Astrocyte of the cerebellum (primary cell): ENCODE measurements around the gene ZMYND8.

Experiments
- DNase-seq: peaks from one replicate; pipeline ENCODE4 v3.0.0-alpha.2; 2011; ENCODE audit warnings: low read depth
- H3K4me3 ChIP-seq: 2 replicates; pipeline ENCODE4 v1.5.1; 2011; ENCODE audit warnings: mild to moderate bottlenecking, low read depth, low read length, moderate library complexity
- in situ Hi-C: cut with HindIII; loops from 2 replicates; pipeline ENCODE4 v1.10.0; 2017; ENCODE audit warnings: low sequenced_read_pairs
- TF ChIP-seq, protein P1 (sequence below): IDR thresholded peaks from 2 replicates; pipeline ENCODE4 v1.5.1; 2012; ENCODE audit warnings: low read length, low read depth, moderate library complexity, mild to moderate bottlenecking; ENCODE audit errors: missing control alignments

The ZMYND8 gene

DNA sequence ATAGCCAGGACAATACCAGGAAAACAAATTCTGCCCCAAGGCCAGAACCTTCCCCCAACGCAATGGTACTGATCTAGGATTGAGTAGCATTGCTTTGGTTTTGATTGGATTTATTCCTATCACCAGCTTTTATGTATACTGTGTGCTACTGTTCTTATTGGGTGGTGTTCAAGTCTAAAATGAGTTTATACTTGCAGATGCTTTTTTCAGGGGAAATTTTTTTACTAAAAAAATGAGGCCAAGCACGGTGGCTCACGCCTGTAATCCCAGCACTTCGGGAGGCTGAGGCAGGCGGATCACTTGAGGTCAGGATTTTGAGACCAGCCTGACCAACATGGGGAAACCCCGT is 116.8 kb downstream of the ZMYND8 start:
- no peak for DNase-seq
- in situ Hi-C loops, result no loop called here
- TF ChIP-seq, protein P1, sequence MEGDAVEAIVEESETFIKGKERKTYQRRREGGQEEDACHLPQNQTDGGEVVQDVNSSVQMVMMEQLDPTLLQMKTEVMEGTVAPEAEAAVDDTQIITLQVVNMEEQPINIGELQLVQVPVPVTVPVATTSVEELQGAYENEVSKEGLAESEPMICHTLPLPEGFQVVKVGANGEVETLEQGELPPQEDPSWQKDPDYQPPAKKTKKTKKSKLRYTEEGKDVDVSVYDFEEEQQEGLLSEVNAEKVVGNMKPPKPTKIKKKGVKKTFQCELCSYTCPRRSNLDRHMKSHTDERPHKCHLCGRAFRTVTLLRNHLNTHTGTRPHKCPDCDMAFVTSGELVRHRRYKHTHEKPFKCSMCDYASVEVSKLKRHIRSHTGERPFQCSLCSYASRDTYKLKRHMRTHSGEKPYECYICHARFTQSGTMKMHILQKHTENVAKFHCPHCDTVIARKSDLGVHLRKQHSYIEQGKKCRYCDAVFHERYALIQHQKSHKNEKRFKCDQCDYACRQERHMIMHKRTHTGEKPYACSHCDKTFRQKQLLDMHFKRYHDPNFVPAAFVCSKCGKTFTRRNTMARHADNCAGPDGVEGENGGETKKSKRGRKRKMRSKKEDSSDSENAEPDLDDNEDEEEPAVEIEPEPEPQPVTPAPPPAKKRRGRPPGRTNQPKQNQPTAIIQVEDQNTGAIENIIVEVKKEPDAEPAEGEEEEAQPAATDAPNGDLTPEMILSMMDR, result no peak
- H3K4me3 ChIP-seq, result no peak overlapping the region

DNA sequence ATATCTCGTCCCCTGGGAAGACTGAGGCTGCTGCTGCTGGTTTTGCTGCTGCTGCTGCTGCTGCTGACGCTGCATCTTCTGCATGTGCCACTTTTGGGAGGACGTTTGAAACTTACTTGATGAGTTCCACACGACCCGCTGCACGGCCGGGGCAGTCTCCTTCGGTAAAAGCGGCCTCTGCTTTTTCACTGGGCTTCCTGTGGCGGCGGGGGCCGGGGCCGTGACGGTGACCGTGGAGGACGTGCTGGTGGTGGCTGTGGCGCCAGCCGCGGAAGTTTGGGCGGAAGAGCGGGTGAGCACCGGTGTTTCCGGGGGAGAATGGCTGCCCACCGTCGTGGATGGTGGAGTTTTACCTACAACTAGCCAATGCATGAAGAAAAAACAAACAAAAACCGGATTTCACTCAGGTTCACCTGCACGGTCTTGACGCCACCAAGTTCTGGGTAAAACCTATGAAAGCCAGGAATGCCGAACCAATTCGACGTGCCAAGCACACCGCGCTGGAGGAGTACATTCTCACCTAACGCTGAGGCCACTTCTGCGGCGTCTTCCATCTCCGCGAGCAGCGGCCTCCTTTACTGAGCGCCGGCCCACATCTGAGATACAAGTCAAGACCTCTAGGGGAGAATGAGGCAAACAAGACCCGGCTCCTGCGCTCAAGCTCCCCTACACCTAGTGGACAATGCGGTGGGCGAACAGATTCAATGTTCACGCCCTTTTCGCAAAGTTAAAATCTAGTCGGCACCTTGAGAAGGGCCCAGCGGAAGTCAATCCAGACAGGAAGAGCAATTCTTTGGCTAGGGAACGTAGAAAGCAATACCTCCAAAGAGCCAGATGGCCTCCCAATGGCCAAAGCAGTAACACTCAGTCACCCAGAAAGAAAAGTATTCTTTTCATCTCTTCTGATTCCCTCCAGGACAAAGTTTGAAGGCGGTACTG is 117.5 kb downstream of the ZMYND8 start:
- TF ChIP-seq, protein P1, result no peak
- no peak overlapping the region for H3K4me3 ChIP-seq
- in situ Hi-C loops, result no loop called here
- no peak for DNase-seq

DNA sequence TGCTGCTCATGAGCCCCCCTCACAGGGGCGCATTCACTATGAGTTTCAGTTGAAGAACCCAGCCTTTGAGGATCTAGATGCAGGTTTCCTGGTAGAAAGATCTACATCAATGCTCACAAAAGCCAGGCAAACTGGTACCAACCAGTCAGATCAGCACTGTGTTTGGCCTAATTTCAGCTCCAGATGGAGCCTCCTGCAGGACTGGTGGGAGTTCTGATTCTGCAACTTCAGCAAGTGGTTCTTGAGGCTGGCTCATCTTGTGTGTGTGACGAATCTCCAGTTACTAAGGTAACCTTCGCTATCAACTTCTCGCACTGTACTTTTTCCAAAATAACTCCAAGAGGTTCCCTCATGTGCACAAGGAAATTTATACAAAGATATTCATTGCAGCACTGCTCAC is 118.8 kb downstream of the ZMYND8 start:
- H3K4me3 ChIP-seq, result no peak overlapping the region
- in situ Hi-C loops, result no loop called here
- no peak for DNase-seq
- TF ChIP-seq, protein P1, result no peak

DNA sequence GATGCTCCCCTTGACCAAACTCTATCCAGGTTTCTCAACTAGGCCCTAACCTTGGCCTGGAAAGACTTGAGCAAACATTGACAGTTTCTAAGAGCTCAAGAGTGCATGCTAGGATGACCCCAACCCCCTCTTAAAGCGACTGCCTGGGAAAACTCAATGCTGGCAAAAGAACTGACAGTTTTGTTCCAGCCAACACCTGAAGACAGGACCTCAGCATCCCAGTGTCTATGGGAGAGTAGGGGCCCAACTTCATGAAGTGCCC is 119.9 kb downstream of the ZMYND8 start:
- no peak for DNase-seq
- TF ChIP-seq, protein P1, result no peak

DNA sequence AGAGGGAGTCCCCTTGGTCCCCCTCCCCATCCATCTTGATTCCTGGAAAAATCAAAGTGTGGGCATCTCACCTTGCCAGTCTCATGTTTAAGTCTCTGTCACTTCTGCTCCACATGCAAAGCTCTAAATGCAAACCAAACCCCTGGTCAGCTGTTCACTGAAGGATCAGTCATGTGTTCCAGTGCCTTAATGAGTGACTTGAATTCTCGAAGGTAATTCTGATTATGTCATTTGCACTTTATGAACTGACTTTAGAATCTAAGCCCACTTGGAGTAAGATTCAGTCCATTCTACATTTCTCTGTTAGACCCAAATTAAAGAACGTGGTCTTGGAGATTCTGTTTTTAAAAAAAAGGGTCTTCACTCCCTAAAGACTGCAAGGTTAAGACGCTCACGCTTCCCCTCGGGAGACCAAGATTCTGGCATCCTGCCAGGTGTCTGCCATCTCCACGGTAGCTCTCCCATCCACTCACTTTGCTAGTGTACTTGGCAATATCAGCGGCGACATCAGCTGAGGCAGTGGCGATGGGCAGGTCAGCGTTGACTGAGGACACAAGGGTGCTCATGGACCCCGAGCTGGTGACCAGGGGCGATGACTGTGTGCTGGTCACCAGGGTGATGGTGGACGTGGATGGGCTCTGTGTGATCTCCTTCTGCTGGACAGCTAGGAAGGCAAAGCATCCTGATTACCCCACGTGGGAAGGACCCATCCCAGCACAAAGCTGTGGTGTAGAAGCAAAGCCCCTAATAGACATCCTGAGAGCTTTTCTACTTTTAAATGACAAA is 120.5 kb downstream of the ZMYND8 start:
- no peak overlapping the region for H3K4me3 ChIP-seq
- no peak for DNase-seq
- in situ Hi-C loops, result no loop called here
- TF ChIP-seq, protein P1, result no peak

More for the DNA sequence above, 119.9 kb downstream of the ZMYND8 start:
- in situ Hi-C loops, result no loop called here
- no peak overlapping the region for H3K4me3 ChIP-seq

DNA sequence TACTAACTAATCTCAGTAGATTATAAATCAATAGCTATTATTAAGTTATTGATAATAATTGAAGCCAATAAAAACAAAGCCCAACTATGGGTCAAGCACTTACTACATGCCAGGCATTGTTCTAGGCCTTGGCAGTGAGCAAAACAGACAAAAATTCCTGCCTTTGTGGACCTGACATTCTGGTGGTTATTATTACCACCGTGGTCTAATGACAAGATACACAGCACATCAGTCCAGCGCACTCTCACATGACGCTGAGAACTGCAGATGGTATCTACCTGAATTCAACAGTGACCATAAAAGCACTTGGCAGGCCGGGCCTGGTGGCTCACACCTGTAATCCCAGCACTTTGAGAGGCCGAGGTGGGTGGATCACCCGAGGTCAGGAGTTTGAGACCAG is 121.4 kb downstream of the ZMYND8 start:
- no peak overlapping the region for H3K4me3 ChIP-seq
- TF ChIP-seq, protein P1, result no peak
- in situ Hi-C loops, result no loop called here
- DNase-seq, result no peak
